T-cell (primary cell): ENCODE measurements around the gene UBA52. TPM values are rescaled to one million over a fixed set of nuclear protein-coding genes. Genes with fewer than 3 reads are reported as not detected.
A peak's percentile ranks its signal among the peaks of the same experiment; 100 is the strongest.

ENCODE experiments used
- ATAC-seq, 4 experiments: fragments of 200-7000 bp in 3 of 4; fragments of 150-1000 bp in 1 of 4; cut with Tn5 transposase; replicated peaks in 1 of 4; 1 replicate in 3 of 4; 2 replicates in 1 of 4; pipeline ENCODE4 v1.10.0; 2021; ENCODE audit warnings: moderate library complexity in 3 of 4, mild to moderate bottlenecking in 2 of 4, moderate number of reproducible peaks in 1 of 4
- CTCF ChIA-PET, 2 donors: fragments of 300-600 bp; sonication (Branson Sonifier 250); formaldehyde crosslinking; loops; one replicate each; lab custom pipeline; 2022; ENCODE audit warnings: antibody characterized with exemption in 2 of 2; lab: Charles Lee
- POLR2A ChIA-PET, 2 donors: fragments of 300-600 bp; sonication (Branson Sonifier 250); formaldehyde crosslinking; loops; one replicate each; lab custom pipeline; 2022; ENCODE audit warnings: antibody characterized with exemption in 2 of 2; lab: Charles Lee
- DNase-seq, 35 experiments: peaks; one replicate each; pipeline versions ENCODE4 v3.0.0 to v3.0.0-alpha.2; 2013 to 2023
- H3K27ac ChIP-seq: one replicate; pipeline ENCODE4 v1.5.1; 2013; ENCODE audit warnings: low read length
- H3K27me3 ChIP-seq, 2 experiments: replicated peaks in 1 of 2; 1 replicate in 1 of 2; 2 replicates in 1 of 2; pipeline versions ENCODE4 v1.6.1 to v1.7.0; 2013; ENCODE audit warnings: low read length in 1 of 2, mixed read lengths in 1 of 2; ENCODE audit not compliant: control insufficient read depth in 2 of 2, insufficient read depth in 2 of 2; ENCODE audit errors: extremely low read depth in 1 of 2
- H3K36me3 ChIP-seq, 2 donors: 1 replicate in 1 of 2; 2 replicates in 1 of 2; pipeline versions ENCODE4 v1.6.1 to v1.7.0; 2013; ENCODE audit warnings: low read length in 1 of 2; ENCODE audit not compliant: control insufficient read depth in 2 of 2, insufficient read depth in 1 of 2; ENCODE audit errors: extremely low read depth in 1 of 2
- H3K4me1 ChIP-seq, 2 experiments: 1 replicate in 1 of 2; 2 replicates in 1 of 2; pipeline versions ENCODE4 v1.6.1 to v1.7.0; 2013; ENCODE audit warnings: low read length in 2 of 2, mixed read lengths in 1 of 2; ENCODE audit not compliant: insufficient read depth in 2 of 2, control insufficient read depth in 1 of 2; ENCODE audit errors: extremely low read depth in 1 of 2
- H3K4me3 ChIP-seq, 2 donors: 1 replicate in 1 of 2; 2 replicates in 1 of 2; pipeline versions ENCODE4 v1.5.1 to v1.7.0; 2013; ENCODE audit warnings: mild to moderate bottlenecking in 2 of 2, low read length in 1 of 2, moderate library complexity in 1 of 2; ENCODE audit not compliant: control insufficient read depth in 1 of 2; ENCODE audit errors: extremely low read depth in 1 of 2
- H3K9me3 ChIP-seq: 2 replicates; pipeline ENCODE4 v1.7.0; 2013
- H3K27ac Mint-ChIP-seq, 2 donors: one replicate each; pipeline ENCODE4 v1.8.0; 2020 to 2021; ENCODE audit warnings: mild to moderate bottlenecking in 2 of 2, mixed read lengths in 2 of 2
- H3K27me3 Mint-ChIP-seq, 2 donors: one replicate each; pipeline ENCODE4 v1.8.0; 2021 to 2022; ENCODE audit warnings: mixed read lengths in 2 of 2
- H3K36me3 Mint-ChIP-seq: one replicate; pipeline ENCODE4 v1.8.0; 2021; ENCODE audit warnings: mixed read lengths
- H3K4me1 Mint-ChIP-seq, 3 donors: one replicate each; pipeline ENCODE4 v1.8.0; 2020 to 2022; ENCODE audit warnings: mixed read lengths in 3 of 3, mild to moderate bottlenecking in 1 of 3
- H3K4me3 Mint-ChIP-seq, 3 donors: one replicate each; pipeline ENCODE4 v1.8.0; 2020 to 2022; ENCODE audit warnings: mild to moderate bottlenecking in 3 of 3, mixed read lengths in 3 of 3, moderate library complexity in 3 of 3
- H3K9me3 Mint-ChIP-seq, 3 donors: one replicate each; pipeline ENCODE4 v1.8.0; 2020 to 2022; ENCODE audit warnings: mixed read lengths in 3 of 3
- WGBS: methylation state at CpG from one replicate; pipeline ENCODE4 v1.1.5; 2013; ENCODE audit warnings: missing lambda C conversion rate; ENCODE audit not compliant: insufficient coverage; 5-methylcytosine and 5-hydroxymethylcytosine counted together
- total RNA-seq, 35 experiments: library from RNA in 6 of 35; stranded (reverse) in 6 of 35; fragments of 120-200 nt in 1 of 35; gene quantifications; one replicate each; pipeline versions ENCODE4 v1.2.1 to v1.2.4 and lab custom pipeline; 2013 to 2026

UBA52 gene
- total RNA-seq, 5 donors from 2014 or later (not counting 1 experiment from before 2014, with no cell fraction given) = 1,917 to 2,053 (median 1,972) TPM

DNA sequence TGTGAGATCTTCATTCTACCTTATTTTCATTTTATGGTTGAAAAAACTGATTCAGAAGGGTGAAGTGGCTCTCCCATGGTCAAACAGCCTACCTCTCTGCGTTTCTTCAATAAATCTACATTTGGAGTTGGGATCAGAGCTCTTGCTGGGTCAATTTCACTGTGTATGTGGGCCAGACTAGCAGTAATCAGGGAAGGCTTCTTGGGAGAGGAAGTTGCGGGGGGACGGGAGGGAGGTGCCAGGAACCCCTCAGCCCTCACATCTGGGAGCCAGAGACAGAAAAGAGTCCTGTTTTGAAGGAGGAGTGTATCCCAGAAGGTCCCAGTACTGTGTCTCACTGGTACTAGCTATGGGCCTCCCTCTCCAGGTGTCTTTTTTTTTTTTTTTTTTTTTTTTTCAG is 13.1 kb upstream of the UBA52 start:
- peak in 1 of 35 experiments; percentile 25 for DNase-seq
- no CpG with 5 or more reads among the region's 3 CpGs for WGBS

DNA sequence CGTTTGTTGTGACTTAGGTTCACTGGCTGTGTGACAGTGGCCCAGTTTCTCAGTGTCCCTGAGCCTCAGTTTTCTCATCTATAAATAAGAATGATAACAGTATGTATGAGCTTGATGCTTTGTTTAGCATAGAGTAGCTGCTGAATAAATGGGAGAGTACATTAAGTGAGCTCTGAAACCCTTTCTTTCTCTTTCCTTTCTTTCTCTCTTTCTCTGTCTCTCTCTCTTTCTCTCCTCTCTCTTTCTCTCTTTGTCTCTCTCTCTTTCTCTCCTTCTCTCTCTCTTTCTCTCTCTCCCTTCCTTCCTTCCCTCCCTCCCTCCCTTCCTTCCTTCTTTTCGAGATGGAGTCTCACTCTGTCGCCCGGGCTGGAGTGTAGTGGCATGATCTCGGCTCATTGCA is 12.0 kb upstream of the UBA52 start:
- peaks cover 23 to 28% (median 23%) of the 10 kb centered on the region in 3 donors for H3K4me1 Mint-ChIP-seq
- H3K27me3 Mint-ChIP-seq = no peaks in the 10 kb centered on the region
- Histone ChIP-seq H3K36me3 (peaks cover 2 to 29% of the 10 kb centered on the region in 2 donors), H3K4me3 (no peak overlapping the region), H3K4me1 (peaks cover 14 to 27% of the 10 kb centered on the region in 2 experiments), H3K27me3 (no peaks in the 10 kb centered on the region), H3K27ac (peak overlapping the region; percentile 90), H3K9me3 (no peaks in the 10 kb centered on the region)
- peaks cover 10% of the 10 kb centered on the region for H3K36me3 Mint-ChIP-seq
- ChIA-PET CTCF (no interaction called here), POLR2A (interaction anchor here in 1 of 2 donors (0.7 kb wide), 1 partner anchor 1293 kb away, joined by 5 read pairs; no protein-coding TSS in a partner anchor)
- peak overlapping the region in 1 of 2 donors; percentile 55 for H3K27ac Mint-ChIP-seq
- WGBS = no CpG with 5 or more reads among the region's 5 CpGs
- no peaks in the 10 kb centered on the region for H3K9me3 Mint-ChIP-seq
- DNase-seq = no peak
- ATAC-seq = no peak
- H3K4me3 Mint-ChIP-seq = peak overlapping the region; percentile 87 to 90 (median 87)

More for the DNA sequence above, 13.1 kb upstream of the UBA52 start:
- peaks cover 23 to 28% (median 23%) of the 10 kb centered on the region in 3 donors for H3K4me1 Mint-ChIP-seq
- peak overlapping the region; percentile 90 to 92 for H3K27ac Mint-ChIP-seq
- Histone ChIP-seq H3K4me1 (peaks cover 14 to 27% of the 10 kb centered on the region in 2 experiments), H3K27me3 (no peaks in the 10 kb centered on the region), H3K36me3 (peaks cover 2 to 18% of the 10 kb centered on the region in 2 donors), H3K27ac (peak overlapping the region; percentile 90), H3K4me3 (peak overlapping the region; percentile 80 to 85), H3K9me3 (no peaks in the 10 kb centered on the region)
- H3K27me3 Mint-ChIP-seq = no peaks in the 10 kb centered on the region
- ATAC-seq = no peak
- CTCF ChIA-PET = interaction anchor here (0.6 to 2.6 kb wide), 5 partner anchors 11 to 555 kb away, joined by 6 to 13 read pairs (median 11); partner anchors contain the start of genes ELL (in 1 of the 2), REX1BD (in 1 of the 2) and UBA52 (in 1 of the 2)
- POLR2A ChIA-PET = interaction anchor here (0.6 to 1.5 kb wide), 3 partner anchors 13 to 269 kb away, joined by 4 to 18 read pairs (median 5); partner anchors contain the start of gene UBA52 (in 2 of the 2)
- H3K36me3 Mint-ChIP-seq = peaks cover 8% of the 10 kb centered on the region
- H3K9me3 Mint-ChIP-seq = no peaks in the 10 kb centered on the region
- H3K4me3 Mint-ChIP-seq = peak overlapping the region; percentile 87 to 90 (median 87)

DNA sequence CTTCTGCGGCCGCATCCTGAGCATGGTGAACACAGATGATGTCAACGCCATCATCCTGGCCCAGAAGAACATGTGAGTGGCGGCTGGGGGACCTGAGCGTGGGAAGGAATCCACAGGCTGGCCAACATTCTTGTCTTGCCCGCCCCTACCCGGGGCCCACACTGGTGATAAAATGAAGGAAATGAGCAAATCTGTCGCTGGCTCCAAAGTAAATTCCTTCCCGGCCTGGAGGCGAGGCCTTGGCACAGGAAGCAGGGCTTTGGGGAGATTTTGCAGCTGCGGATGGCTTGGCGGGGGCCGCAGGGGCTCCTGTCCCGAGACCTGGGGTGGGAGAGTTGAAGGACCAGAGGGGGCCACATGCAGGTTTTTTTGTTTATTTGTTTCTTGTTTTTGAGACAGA is 9.6 kb upstream of the UBA52 start:
- Histone ChIP-seq H3K4me1 (peaks cover 14 to 22% of the 10 kb centered on the region in 2 experiments), H3K9me3 (no peaks in the 10 kb centered on the region), H3K4me3 (no peak overlapping the region), H3K27me3 (no peaks in the 10 kb centered on the region), H3K36me3 (peaks cover 7 to 52% of the 10 kb centered on the region in 2 donors), H3K27ac (no peak overlapping the region)
- 95% methylated on average over 8 of the region's 14 CpGs for WGBS
- POLR2A ChIA-PET = no interaction called here
- ATAC-seq (no peak), DNase-seq (no peak)
- Mint-ChIP-seq H3K27me3 (no peaks in the 10 kb centered on the region), H3K4me3 (no peak overlapping the region), H3K27ac (no peak overlapping the region), H3K9me3 (no peaks in the 10 kb centered on the region), H3K4me1 (peaks cover 23 to 28% (median 23%) of the 10 kb centered on the region in 3 donors), H3K36me3 (peaks cover 18% of the 10 kb centered on the region)
- CTCF ChIA-PET = no interaction called here

DNA sequence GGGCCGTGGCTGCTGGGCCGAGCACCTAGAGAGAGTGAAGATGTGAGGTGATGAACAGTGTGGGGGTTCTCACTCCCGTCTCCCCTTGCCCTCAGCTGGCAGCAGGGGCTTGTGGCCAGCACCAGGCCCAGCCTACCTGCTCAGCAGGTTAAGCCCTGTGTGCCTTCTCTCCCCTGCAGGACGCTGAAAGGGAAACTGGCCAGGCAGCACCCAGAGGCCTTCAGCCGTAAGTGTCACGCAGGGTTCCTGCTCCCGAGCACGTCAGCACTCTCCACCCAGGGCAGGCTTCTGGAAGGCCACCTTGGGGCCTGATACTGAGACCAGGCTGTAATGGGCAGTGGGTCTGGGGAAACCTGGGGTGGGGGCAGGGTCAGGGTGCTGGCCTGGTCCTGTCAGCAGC is 4.7 kb upstream of the UBA52 start:
- no peak overlapping the region for H3K27ac ChIP-seq
- no peaks in the 10 kb centered on the region for H3K9me3 ChIP-seq
- ChIA-PET POLR2A (interaction anchor here in 1 of 2 donors (0.6 kb wide), 1 partner anchor 29 kb away, joined by 8 read pairs; no protein-coding TSS in a partner anchor), CTCF (no interaction called here)
- Mint-ChIP-seq H3K36me3 (peaks cover 28% of the 10 kb centered on the region), H3K4me3 (no peak overlapping the region), H3K4me1 (peaks cover 6 to 8% (median 8%) of the 10 kb centered on the region in 3 donors), H3K27ac (no peak overlapping the region), H3K9me3 (no peaks in the 10 kb centered on the region), H3K27me3 (no peaks in the 10 kb centered on the region)
- H3K36me3 ChIP-seq = peaks cover 20 to 68% of the 10 kb centered on the region in 2 donors
- H3K4me1 ChIP-seq = peaks cover 0 to 9% of the 10 kb centered on the region in 2 experiments
- H3K4me3 ChIP-seq = no peak overlapping the region
- H3K27me3 ChIP-seq = no peaks in the 10 kb centered on the region
- DNase-seq (no peak), ATAC-seq (no peak)
- 97% methylated on average over 8 of the region's 8 CpGs for WGBS

DNA sequence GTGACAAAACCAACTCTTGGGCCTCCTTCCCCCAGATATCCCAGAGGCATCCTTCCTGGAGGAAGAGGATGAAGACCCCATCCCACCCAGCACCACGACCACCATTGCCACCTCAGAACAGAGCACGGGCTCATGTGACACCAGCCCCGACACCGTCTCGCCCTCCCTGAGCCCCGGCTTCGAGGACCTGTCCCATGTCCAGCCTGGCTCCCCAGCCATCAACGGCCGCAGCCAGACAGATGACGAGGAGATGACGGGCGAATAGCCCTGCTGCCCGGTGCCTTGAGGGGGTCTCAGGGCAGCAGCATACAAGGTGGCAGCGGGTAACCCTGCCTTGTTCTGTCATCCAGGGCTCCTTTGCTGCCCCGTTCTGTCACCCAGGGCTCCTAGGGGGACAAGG is 3.3 kb upstream of the UBA52 start:
- Histone ChIP-seq H3K9me3 (no peaks in the 10 kb centered on the region), H3K27me3 (no peaks in the 10 kb centered on the region), H3K4me1 (peaks cover 11 to 23% of the 10 kb centered on the region in 2 experiments), H3K4me3 (no peak overlapping the region), H3K36me3 (peaks cover 19 to 60% of the 10 kb centered on the region in 2 donors), H3K27ac (no peak overlapping the region)
- Mint-ChIP-seq H3K27ac (no peak overlapping the region), H3K4me1 (peaks cover 17 to 21% (median 20%) of the 10 kb centered on the region in 3 donors), H3K4me3 (no peak overlapping the region), H3K36me3 (peaks cover 27% of the 10 kb centered on the region), H3K27me3 (no peaks in the 10 kb centered on the region), H3K9me3 (no peaks in the 10 kb centered on the region)
- no peak for ATAC-seq
- CTCF ChIA-PET = no interaction called here
- POLR2A ChIA-PET = no interaction called here
- DNase-seq = no peak
- 99% methylated on average over 12 of the region's 15 CpGs for WGBS

DNA sequence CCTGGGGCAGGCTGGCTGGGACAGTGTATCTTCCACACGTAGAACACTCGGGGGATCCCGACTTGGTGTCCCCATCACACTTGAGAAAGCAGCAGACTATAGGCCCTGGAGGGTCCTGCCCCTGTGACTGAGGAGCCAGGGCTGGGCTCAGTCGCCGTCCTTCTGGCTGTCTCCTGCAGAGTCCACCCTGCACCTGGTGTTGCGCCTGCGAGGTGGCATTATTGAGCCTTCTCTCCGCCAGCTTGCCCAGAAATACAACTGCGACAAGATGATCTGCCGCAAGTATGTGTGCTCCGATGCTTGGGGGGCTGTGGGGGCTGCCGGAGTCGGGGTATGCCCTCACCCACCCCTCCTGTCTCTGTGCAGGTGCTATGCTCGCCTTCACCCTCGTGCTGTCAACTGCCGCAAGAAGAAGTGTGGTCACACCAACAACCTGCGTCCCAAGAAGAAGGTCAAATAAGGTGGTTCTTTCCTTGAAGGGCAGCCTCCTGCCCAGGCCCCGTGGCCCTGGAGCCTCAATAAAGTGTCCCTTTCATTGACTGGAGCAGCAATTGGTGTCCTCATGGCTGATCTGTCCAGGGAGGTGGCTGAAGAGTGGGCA is 3.1 kb downstream of the UBA52 start:
- Mint-ChIP-seq H3K9me3 (no peaks in the 10 kb centered on the region), H3K27me3 (no peaks in the 10 kb centered on the region), H3K4me1 (peaks cover 20 to 23% (median 23%) of the 10 kb centered on the region in 3 donors), H3K27ac (no peak overlapping the region), H3K4me3 (peak overlapping the region in 1 of 3 donors; percentile 39), H3K36me3 (peaks cover 17% of the 10 kb centered on the region)
- no peak overlapping the region for H3K27ac ChIP-seq
- H3K4me3 ChIP-seq = no peak overlapping the region
- H3K9me3 ChIP-seq = no peaks in the 10 kb centered on the region
- POLR2A ChIA-PET = interaction anchor here in 1 of 2 donors (0.7 kb wide), 1 partner anchor 77 kb away, joined by 6 read pairs; no protein-coding TSS in a partner anchor
- peaks cover 11 to 27% of the 10 kb centered on the region in 2 experiments for H3K4me1 ChIP-seq
- H3K36me3 ChIP-seq = peaks cover 13 to 40% of the 10 kb centered on the region in 2 donors
- CTCF ChIA-PET = no interaction called here
- 95% methylated on average over 18 of the region's 18 CpGs for WGBS
- no peaks in the 10 kb centered on the region for H3K27me3 ChIP-seq
- DNase-seq (no peak), ATAC-seq (no peak)
